Keratinocyte (primary cell): ENCODE results near the gene PLEKHA1. TPM values are rescaled to one million over a fixed set of nuclear protein-coding genes. Genes with fewer than 3 reads are reported as not detected.

Source experiments
- DNase-seq: peaks from one replicate; pipeline ENCODE4 v3.0.0-alpha.2; 2011; ENCODE audit warnings: low read depth, missing footprints, low spot score
- FAIRE-seq: peaks from 2 replicates; lab custom pipeline; 2011; peaks lifted over from hg19 to GRCh38; lab: Jason Lieb, UNC
- H2AFZ ChIP-seq: 2 replicates; pipeline ENCODE4 v1.6.0; 2012; ENCODE audit warnings: low read length, control low read depth, inconsistent platforms; ENCODE audit not compliant: control insufficient read depth
- H3K27ac ChIP-seq: 2 replicates; pipeline ENCODE4 v1.5.1; 2011; ENCODE audit warnings: low read length; ENCODE audit not compliant: control insufficient read depth, insufficient read depth
- H3K27me3 ChIP-seq: 3 replicates; pipeline ENCODE4 v1.6.0; 2011; ENCODE audit warnings: low read length; ENCODE audit not compliant: control insufficient read depth, insufficient read depth; ENCODE audit errors: extremely low read depth
- H3K36me3 ChIP-seq, 2 experiments: 2 replicates in 1 of 2; 3 replicates in 1 of 2; pipeline ENCODE4 v1.5.1; 2011; ENCODE audit warnings: low read length in 2 of 2, mild to moderate bottlenecking in 1 of 2; ENCODE audit not compliant: control insufficient read depth in 2 of 2, insufficient read depth in 2 of 2; ENCODE audit errors: extremely low read depth in 1 of 2
- H3K4me1 ChIP-seq: 3 replicates; pipeline ENCODE4 v1.5.1; 2011; ENCODE audit warnings: low read length; ENCODE audit not compliant: control insufficient read depth, insufficient read depth; ENCODE audit errors: extremely low read depth
- H3K4me2 ChIP-seq: 3 replicates; pipeline ENCODE4 v1.6.0; 2011; ENCODE audit warnings: low read depth, low read length; ENCODE audit not compliant: control insufficient read depth, insufficient read depth; ENCODE audit errors: extremely low read depth
- H3K4me3 ChIP-seq, 3 experiments: fragments of 200-600 bp in 1 of 3; sonication (generic) in 1 of 3; 2 replicates in 2 of 3; 3 replicates in 1 of 3; pipeline ENCODE4 v1.5.1; 2011 to 2016; ENCODE audit warnings: low read length in 3 of 3, mild to moderate bottlenecking in 3 of 3, control low read depth in 2 of 3, inconsistent platforms in 1 of 3, low read depth in 1 of 3, mixed read lengths in 1 of 3, mixed run types in 1 of 3, moderate library complexity in 1 of 3; ENCODE audit not compliant: control insufficient read depth in 2 of 3, insufficient read depth in 2 of 3; ENCODE audit errors: extremely low read depth in 1 of 3
- H3K79me2 ChIP-seq: 2 replicates; pipeline ENCODE4 v1.6.0; 2012; ENCODE audit warnings: low read length; ENCODE audit not compliant: control insufficient read depth, insufficient read depth
- H3K9ac ChIP-seq: 3 replicates; pipeline ENCODE4 v1.6.0; 2011; ENCODE audit warnings: low read length; ENCODE audit not compliant: control insufficient read depth, insufficient read depth; ENCODE audit errors: extremely low read depth
- H3K9me1 ChIP-seq: 3 replicates; pipeline ENCODE4 v1.6.0; 2011; ENCODE audit warnings: low read length; ENCODE audit not compliant: control insufficient read depth, insufficient read depth; ENCODE audit errors: extremely low read depth
- H3K9me3 ChIP-seq: 2 replicates; pipeline ENCODE4 v1.5.1; 2012; ENCODE audit warnings: low read depth, low read length; ENCODE audit not compliant: control insufficient read depth
- H4K20me1 ChIP-seq: 3 replicates; pipeline ENCODE4 v1.6.0; 2011; ENCODE audit warnings: low read length; ENCODE audit not compliant: control insufficient read depth, insufficient read depth; ENCODE audit errors: extremely low read depth
- CTCF ChIP-seq, 3 experiments: IDR thresholded peaks in 1 of 3; conservative IDR thresholded peaks in 1 of 3; optimal IDR thresholded peaks in 1 of 3; 2 replicates in 2 of 3; 3 replicates in 1 of 3; pipeline versions ENCODE3 to v1.5.1; 2011; ENCODE audit warnings: low read length in 3 of 3, mild to moderate bottlenecking in 3 of 3, moderate library complexity in 2 of 3, control low read depth in 1 of 3, inconsistent platforms in 1 of 3; ENCODE audit not compliant: insufficient read depth in 2 of 3; ENCODE audit errors: extremely low read depth in 1 of 3
- EZH2 ChIP-seq: IDR thresholded peaks from one replicate; pipeline ENCODE4 v1.6.1; 2012; ENCODE audit warnings: inconsistent platforms, mild to moderate bottlenecking, low read length, moderate library complexity
- dilution Hi-C: fragments of 300-500 bp; cut with MboI; formaldehyde crosslinking; loops from one replicate; pipeline ENCODE4 v1.7.0; 2020; ENCODE audit warnings: low sequenced_read_pairs; ENCODE audit not compliant: extremely low pct_ligation_motif_present
- polyA plus RNA-seq, 5 experiments: library from polyadenylated mRNA; depleted of rRNA in 3 of 5; stranded (reverse) in 3 of 5; stranded (forward) in 1 of 5; unstranded in 1 of 5; fragments of >200 nt; gene quantifications; 1 replicate in 1 of 5; 2 replicates in 3 of 5; 3 replicates in 1 of 5; pipeline versions ENCODE4 v1.2.1 to v1.2.3, GENCODE V29; 2011 to 2012; ENCODE audit warnings: missing spikeins in 2 of 5, low read depth in 1 of 5, low replicate concordance in 1 of 5

PLEKHA1 gene
- polyA plus RNA-seq, 1 donor (not counting 4 experiments of a cell fraction or from before 2014, with no cell fraction given), result 66.7 TPM

GRCh38 chr10:122462533-122463465, 88.3 kb downstream of the PLEKHA1 start:
- Histone ChIP-seq H3K9me1 (no peaks in the 10 kb centered on the region), H3K4me1 (peaks cover 27% of the 10 kb centered on the region), H4K20me1 (peaks cover 2% of the 10 kb centered on the region), H3K9ac (peak overlapping the region; percentile 83), H3K79me2 (peaks cover 57% of the 10 kb centered on the region), H3K9me3 (no peaks in the 10 kb centered on the region), H3K4me2 (peak overlapping the region; percentile 87), H3K36me3 (peaks cover under 1 to 15% of the 10 kb centered on the region in 2 experiments), H3K4me3 (peak overlapping the region; percentile 76 to 96 (median 93)), H2AFZ (peak overlapping the region; percentile 30), H3K27ac (peak overlapping the region; percentile 75), H3K27me3 (peaks cover 2% of the 10 kb centered on the region)
- DNase-seq, result no peak
- dilution Hi-C loops, result no loop called here
- TF ChIP-seq CTCF (optimal IDR thresholded peaks at IDR 0.05 in 1 of 3, IDR thresholded peaks at IDR 0.05 in 1 of 3, conservative IDR thresholded peaks at IDR 0.05 in 1 of 3; ENCODE audit: extremely low read depth in 1 of 3, insufficient read depth in 2 of 3, low read length in 3 of 3) (no peak), EZH2 (no peak)
- peak; percentile 58 for FAIRE-seq

DNA sequence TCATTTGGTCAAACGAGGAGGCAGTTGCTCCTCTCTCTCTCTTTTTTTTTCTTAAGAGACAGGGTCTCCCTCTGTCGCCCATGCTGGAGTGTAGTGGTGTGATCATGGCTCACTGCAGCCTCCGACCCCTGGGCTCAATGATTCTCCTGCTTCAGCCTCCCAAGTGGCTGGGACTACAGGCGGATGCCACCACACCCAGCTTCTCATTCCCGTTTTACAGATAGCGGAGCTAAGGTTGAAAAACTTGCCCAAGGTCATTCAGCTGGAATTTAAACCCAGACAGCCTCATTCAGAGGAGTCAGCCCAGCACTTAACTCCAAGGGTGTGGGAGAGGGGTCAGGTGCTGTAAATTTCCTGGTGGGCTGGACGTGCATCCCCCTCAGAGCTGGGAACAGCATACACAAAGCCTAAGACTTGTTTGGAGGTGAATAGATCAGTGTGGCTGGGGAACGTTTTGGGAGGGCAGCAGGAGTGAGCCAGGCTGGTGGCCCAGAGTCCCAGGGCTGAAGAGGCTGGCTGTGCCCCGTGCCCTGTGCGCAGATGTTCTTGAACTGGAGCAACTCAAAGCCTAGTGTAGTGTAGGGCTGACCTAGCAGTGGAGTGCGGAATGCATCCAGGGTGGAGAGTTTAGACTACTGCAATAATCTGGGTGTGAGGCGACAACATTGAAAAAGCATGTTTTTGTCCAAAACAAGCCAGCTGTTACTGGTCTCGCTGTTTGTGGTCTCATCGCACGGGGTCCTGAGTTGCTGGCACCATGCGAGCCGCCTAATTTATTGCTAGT, 89.2 kb downstream of the PLEKHA1 start:
- peak; percentile 57 for FAIRE-seq
- H3K36me3 ChIP-seq, result peaks cover 3 to 19% of the 10 kb centered on the region in 2 experiments
- H3K9me1 ChIP-seq, result no peaks in the 10 kb centered on the region
- peak overlapping the region; percentile 76 to 96 (median 93) for H3K4me3 ChIP-seq
- DNase-seq, result no peak
- H3K27ac ChIP-seq, result peak overlapping the region; percentile 2
- H3K9ac ChIP-seq, result peak overlapping the region; percentile 83
- peaks cover 2% of the 10 kb centered on the region for H3K27me3 ChIP-seq
- no peaks in the 10 kb centered on the region for H3K9me3 ChIP-seq
- peaks cover 62% of the 10 kb centered on the region for H3K79me2 ChIP-seq
- H4K20me1 ChIP-seq, result peaks cover 5% of the 10 kb centered on the region
- TF ChIP-seq EZH2 (no peak), CTCF (optimal IDR thresholded peaks at IDR 0.05 in 1 of 3, IDR thresholded peaks at IDR 0.05 in 1 of 3, conservative IDR thresholded peaks at IDR 0.05 in 1 of 3; ENCODE audit: extremely low read depth in 1 of 3, insufficient read depth in 2 of 3, low read length in 3 of 3) (no peak)
- dilution Hi-C loops, result no loop called here
- H3K4me2 ChIP-seq, result peak overlapping the region; percentile 87
- H3K4me1 ChIP-seq, result peaks cover 35% of the 10 kb centered on the region
- H2AFZ ChIP-seq, result no peak overlapping the region
